ENCODE measurements around the gene SELPLG. TPM values are rescaled to one million over a fixed set of nuclear protein-coding genes. Genes with fewer than 3 reads are reported as not detected.

SELPLG gene
- total RNA-seq, 6 experiments from 2014 or later, result 6.2 to 8.1 (median 7.1) TPM

DNA sequence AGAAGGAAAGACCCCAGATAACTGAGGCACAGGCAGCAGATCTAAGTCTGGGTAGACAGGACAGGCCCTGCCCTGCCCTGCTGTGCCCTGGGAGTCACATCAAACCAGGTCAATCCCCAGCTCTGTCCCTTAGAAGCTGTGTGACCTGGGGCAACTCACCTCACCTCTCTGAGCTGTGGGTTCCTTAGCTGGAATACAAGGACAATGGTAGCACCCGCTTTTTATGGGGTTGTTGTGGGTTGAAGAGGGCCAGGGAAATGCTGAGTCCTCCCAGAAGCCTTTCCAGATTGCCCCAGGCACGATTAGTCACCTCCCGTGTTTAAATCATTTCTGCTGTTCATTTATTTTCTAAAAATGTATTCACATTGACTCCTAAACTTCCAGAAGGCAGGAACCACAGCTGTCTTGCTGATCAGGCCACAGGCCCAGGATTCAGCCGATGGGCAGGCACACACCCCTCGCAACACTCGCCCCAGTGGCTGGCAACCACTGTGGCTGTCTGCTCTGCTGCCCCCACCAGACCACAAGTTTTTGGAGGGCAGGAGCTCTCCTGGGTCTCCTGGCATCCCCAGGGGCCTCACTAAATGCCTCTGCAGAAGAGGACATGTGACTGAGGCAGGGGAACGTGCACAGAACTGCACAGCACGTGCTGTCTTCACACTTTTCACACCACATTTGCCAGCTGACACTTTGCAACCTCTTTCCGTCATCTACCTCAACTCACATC is 3.0 kb downstream of the SELPLG start:
- peak; percentile 93 for DNase-seq
- peaks cover 13% of the 10 kb centered on the region for H3K27me3 Mint-ChIP-seq (ENCODE audit: insufficient read depth)
- no peaks in the 10 kb centered on the region for H3K9me3 Mint-ChIP-seq
- H3K4me3 Mint-ChIP-seq, result peak overlapping the region; percentile 57
- TF ChIP-seq, protein P1, sequence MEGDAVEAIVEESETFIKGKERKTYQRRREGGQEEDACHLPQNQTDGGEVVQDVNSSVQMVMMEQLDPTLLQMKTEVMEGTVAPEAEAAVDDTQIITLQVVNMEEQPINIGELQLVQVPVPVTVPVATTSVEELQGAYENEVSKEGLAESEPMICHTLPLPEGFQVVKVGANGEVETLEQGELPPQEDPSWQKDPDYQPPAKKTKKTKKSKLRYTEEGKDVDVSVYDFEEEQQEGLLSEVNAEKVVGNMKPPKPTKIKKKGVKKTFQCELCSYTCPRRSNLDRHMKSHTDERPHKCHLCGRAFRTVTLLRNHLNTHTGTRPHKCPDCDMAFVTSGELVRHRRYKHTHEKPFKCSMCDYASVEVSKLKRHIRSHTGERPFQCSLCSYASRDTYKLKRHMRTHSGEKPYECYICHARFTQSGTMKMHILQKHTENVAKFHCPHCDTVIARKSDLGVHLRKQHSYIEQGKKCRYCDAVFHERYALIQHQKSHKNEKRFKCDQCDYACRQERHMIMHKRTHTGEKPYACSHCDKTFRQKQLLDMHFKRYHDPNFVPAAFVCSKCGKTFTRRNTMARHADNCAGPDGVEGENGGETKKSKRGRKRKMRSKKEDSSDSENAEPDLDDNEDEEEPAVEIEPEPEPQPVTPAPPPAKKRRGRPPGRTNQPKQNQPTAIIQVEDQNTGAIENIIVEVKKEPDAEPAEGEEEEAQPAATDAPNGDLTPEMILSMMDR (IDR thresholded peaks at IDR 0.05), result no peak; the same call in 1 of the 2 replicates
- peaks cover 49% of the 10 kb centered on the region for H3K4me1 Mint-ChIP-seq (ENCODE audit: low read depth)
- H3K27ac Mint-ChIP-seq, result peak overlapping the region; percentile 92
- no peaks in the 10 kb centered on the region for H3K36me3 Mint-ChIP-seq (ENCODE audit: low read depth)

DNA sequence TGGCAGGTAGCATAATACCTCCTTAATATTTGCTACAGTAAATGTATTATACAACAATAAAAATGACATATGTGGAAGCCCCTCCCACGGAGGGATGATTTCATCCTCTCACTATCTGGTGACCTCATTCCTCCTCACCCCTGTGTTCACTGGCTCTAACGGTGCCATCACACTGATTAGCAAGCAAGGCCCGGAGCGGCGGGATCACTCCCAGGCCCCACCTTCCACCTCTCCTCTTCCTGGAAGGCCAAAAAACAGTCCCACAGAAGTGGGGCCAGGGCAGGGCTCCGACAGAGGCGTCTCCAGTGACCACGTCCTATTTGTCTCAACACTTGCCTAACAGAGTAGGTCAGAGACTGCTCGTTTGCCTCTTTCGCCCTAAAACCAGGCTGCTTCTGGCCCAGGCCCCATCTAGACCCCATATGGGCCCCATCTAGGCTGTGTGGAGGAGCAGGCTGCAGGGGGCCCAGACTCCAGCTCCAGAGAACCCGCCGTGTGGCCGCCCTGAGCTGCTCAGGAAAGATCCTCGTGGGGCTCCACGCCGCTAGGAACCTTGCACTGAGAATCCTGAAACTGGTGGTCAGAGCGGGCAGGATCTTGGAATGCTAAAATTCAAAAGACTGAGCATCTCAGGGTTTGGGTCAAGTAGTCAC is 3.7 kb downstream of the SELPLG start:
- Mint-ChIP-seq H3K27ac (peak overlapping the region; percentile 92), H3K36me3 (ENCODE audit: low read depth) (no peaks in the 10 kb centered on the region), H3K27me3 (ENCODE audit: insufficient read depth) (peaks cover 12% of the 10 kb centered on the region), H3K9me3 (no peaks in the 10 kb centered on the region), H3K4me1 (ENCODE audit: low read depth) (peaks cover 49% of the 10 kb centered on the region), H3K4me3 (peak overlapping the region; percentile 57)
- TF ChIP-seq, protein P1 (IDR thresholded peaks at IDR 0.05), result no peak
- DNase-seq, result peak; percentile 85

DNA sequence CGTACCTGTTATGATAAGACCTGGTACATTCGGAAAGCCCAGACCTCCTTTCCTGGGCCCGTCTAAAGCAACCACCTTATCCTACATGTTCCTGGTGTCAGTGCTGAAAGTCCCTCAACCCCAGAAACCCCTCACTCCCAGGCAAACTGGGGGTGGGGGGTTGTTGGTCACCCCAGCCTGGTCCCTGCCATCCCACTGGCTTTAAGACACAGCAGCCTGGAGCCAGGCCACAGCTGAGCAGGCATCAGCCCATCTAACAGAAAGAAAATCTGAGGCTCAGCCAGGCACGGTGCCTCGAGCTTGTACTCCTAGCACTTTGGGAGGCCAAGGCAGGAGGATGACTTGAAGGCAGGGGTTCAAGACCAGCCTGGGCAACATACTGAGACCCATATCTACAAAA is 4.5 kb downstream of the SELPLG start:
- peaks cover 10% of the 10 kb centered on the region for H3K27me3 Mint-ChIP-seq (ENCODE audit: insufficient read depth)
- H3K27ac Mint-ChIP-seq, result peak overlapping the region; percentile 92

DNA sequence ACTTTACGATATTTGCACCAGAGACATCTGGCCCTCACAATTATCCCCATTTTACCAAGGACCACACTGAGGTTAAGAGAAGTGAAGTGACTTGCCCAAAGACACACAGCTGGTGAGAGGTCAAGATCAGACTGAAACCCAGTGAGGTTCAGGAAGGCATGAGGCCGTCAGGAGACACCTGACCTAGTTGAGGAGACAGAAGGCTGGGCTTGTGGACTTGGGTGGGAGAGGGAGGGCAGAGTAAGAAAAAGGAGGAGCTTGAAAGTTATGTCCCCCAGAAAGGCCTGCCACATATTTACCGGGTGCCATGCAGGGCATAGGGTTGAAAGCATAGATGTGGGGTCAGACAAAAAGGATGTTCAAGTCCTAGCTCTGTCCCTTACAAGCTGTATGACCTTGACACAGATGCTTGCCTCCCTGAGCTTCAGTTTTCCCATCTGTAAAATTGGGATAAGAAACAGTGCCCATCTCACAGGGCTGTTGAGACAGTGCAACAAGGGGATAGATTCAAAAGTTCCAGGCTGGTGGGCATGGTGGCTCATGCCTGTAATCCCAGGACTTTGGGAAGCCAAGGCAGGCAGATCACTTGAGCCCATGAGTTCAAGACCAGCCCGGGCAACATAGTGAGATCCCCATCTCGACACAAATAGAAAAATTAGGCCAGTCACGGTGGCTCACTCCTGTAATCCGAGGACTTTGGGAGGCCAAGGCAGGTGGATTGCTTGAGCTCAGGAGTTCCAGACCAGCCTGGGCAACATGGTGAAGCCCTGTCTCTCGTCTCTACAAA is 6.4 kb downstream of the SELPLG start:
- H3K27ac Mint-ChIP-seq, result no peak overlapping the region; the same call in 1 of the 2 replicates
- DNase-seq, result no peak
- peaks cover 9% of the 10 kb centered on the region; the same call in 1 of the 2 replicates for H3K36me3 Mint-ChIP-seq (ENCODE audit: low read depth)
- peaks cover 7% of the 10 kb centered on the region for H3K27me3 Mint-ChIP-seq (ENCODE audit: insufficient read depth)
- TF ChIP-seq, protein P1 (IDR thresholded peaks at IDR 0.05), result no peak
- H3K4me1 Mint-ChIP-seq (ENCODE audit: low read depth), result peaks cover 49% of the 10 kb centered on the region
- H3K9me3 Mint-ChIP-seq, result no peaks in the 10 kb centered on the region
- H3K4me3 Mint-ChIP-seq, result no peak overlapping the region

More for the DNA sequence above, 4.5 kb downstream of the SELPLG start:
- TF ChIP-seq, protein P1 (IDR thresholded peaks at IDR 0.05), result no peak
- no peak for DNase-seq
- Mint-ChIP-seq H3K9me3 (no peaks in the 10 kb centered on the region), H3K36me3 (ENCODE audit: low read depth) (no peaks in the 10 kb centered on the region), H3K4me1 (ENCODE audit: low read depth) (peaks cover 49% of the 10 kb centered on the region), H3K4me3 (peak overlapping the region; percentile 45; the same call in 1 of the 2 replicates)

DNA sequence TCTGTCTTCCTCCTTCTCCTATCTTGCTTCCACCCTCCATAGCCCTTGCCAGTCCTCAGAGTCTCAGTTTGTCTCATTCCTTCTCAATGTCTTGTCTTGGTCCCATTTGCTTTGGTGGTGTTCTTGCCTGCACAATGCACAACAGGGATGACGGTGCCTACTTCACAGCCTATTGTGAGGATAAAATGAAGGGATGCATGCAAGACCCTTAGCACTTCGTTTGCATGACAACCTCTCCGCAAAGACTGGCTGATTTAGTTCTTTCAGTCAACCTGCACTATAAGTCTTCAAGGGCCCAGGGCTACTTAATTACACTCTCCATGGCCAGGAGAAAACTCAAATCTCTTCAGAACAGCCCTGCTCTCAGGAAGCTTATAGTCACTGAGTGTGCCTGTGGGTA is 8.5 kb downstream of the SELPLG start:
- Mint-ChIP-seq H3K36me3 (ENCODE audit: low read depth) (peaks cover 10% of the 10 kb centered on the region; the same call in 1 of the 2 replicates), H3K9me3 (no peaks in the 10 kb centered on the region), H3K27ac (no peak overlapping the region), H3K27me3 (ENCODE audit: insufficient read depth) (peaks cover 1% of the 10 kb centered on the region), H3K4me1 (ENCODE audit: low read depth) (peaks cover 31% of the 10 kb centered on the region), H3K4me3 (no peak overlapping the region)
- no peak for DNase-seq
- TF ChIP-seq, protein P1 (IDR thresholded peaks at IDR 0.05), result no peak
